HCT116 (cell line): ENCODE data around the gene TAF4. TPM values are rescaled to one million over a fixed set of nuclear protein-coding genes. Genes with fewer than 3 reads are reported as not detected.

Experiments used
- ATAC-seq: fragments of 200-7000 bp; cut with Tn5 transposase; 2 replicates; pipeline ENCODE4 v1.9.1; 2020; ENCODE audit warnings: mild to moderate bottlenecking, moderate library complexity
- BruUV-seq: library from RNA; stranded (reverse); fragments of 400-500 nt; replicated peaks from 2 replicates; lab custom pipeline; 2021; lab: Mats Ljungman, UMichigan
- CTCF ChIA-PET: fragments of 300-600 bp; sonication (Branson Sonifier 250); formaldehyde crosslinking; loops from one replicate; lab custom pipeline; 2021; ENCODE audit warnings: antibody characterized with exemption; lab: Charles Lee
- POLR2A ChIA-PET: fragments of 300-600, 350-600 bp; sonication (Branson Sonifier 250); formaldehyde crosslinking; loops from one replicate; lab custom pipeline; 2021; ENCODE audit warnings: antibody characterized with exemption; lab: Charles Lee
- RAD21 ChIA-PET, 2 experiments: fragments of 300-600 bp; sonication (Branson Sonifier 250); formaldehyde crosslinking; loops; one replicate each; lab custom pipeline; 2023; ENCODE audit warnings: low total read pairs in 2 of 2; ENCODE audit not compliant: uncharacterized antibody in 2 of 2, unreplicated experiment in 2 of 2, low non-redundant PET in 1 of 2; lab: Charles Lee
- DNase-seq: peaks from one replicate; pipeline ENCODE4 v3.0.0-alpha.2; 2010; ENCODE audit warnings: low read depth, low spot score
- H2AFZ ChIP-seq: fragments of 200-600 bp; shearing (Covaris generic), sonication (generic); 2 replicates; pipeline ENCODE4 v1.6.1; 2017; ENCODE audit warnings: low read depth, mixed run types, mixed read lengths, antibody characterized with exemption, low read length; ENCODE audit not compliant: poor library complexity, severe bottlenecking
- H3K27ac ChIP-seq: 2 replicates; pipeline ENCODE4 v1.5.1; 2012; ENCODE audit warnings: low read depth, low read length
- H3K27me3 ChIP-seq: fragments of 200-600 bp; sonication (generic); 2 replicates; pipeline ENCODE4 v1.6.1; 2016; ENCODE audit warnings: mixed run types, low read length, mixed read lengths; ENCODE audit not compliant: insufficient read depth
- H3K36me3 ChIP-seq, 2 experiments: fragments of 200-500 bp in 1 of 2; fragments of 200-600 bp in 1 of 2; sonication (Bioruptor generic) in 1 of 2; sonication (generic) in 1 of 2; 2 replicates each; pipeline versions ENCODE4 v1.5.1 to v1.6.1; 2014 to 2016; ENCODE audit warnings: low read length in 2 of 2, inconsistent platforms in 1 of 2, mixed read lengths in 1 of 2, mixed run types in 1 of 2; ENCODE audit not compliant: insufficient read depth in 2 of 2, control insufficient read depth in 1 of 2
- H3K4me1 ChIP-seq, 2 experiments: fragments of 200-600 bp in 1 of 2; sonication (generic) in 1 of 2; 2 replicates each; pipeline versions ENCODE4 v1.5.1 to v1.6.1; 2012 to 2017; ENCODE audit warnings: low read length in 2 of 2, inconsistent platforms in 1 of 2, mild to moderate bottlenecking in 1 of 2, mixed read lengths in 1 of 2, mixed run types in 1 of 2, moderate library complexity in 1 of 2; ENCODE audit not compliant: insufficient read depth in 2 of 2, control insufficient read depth in 1 of 2
- H3K4me2 ChIP-seq: fragments of 200-600 bp; sonication (generic); 2 replicates; pipeline ENCODE4 v1.6.1; 2017; ENCODE audit warnings: mixed run types, low read length, mixed read lengths
- H3K4me3 ChIP-seq, 2 experiments: fragments of 200-600 bp in 1 of 2; sonication (generic) in 1 of 2; replicated peaks in 1 of 2; 2 replicates each; pipeline ENCODE4 v1.5.1; 2011 to 2016; ENCODE audit warnings: low read length in 2 of 2, control low read depth in 1 of 2, low read depth in 1 of 2, mild to moderate bottlenecking in 1 of 2, mixed read lengths in 1 of 2, mixed run types in 1 of 2
- H3K79me2 ChIP-seq: fragments of 200-600 bp; sonication (generic); 2 replicates; pipeline ENCODE4 v1.6.1; 2017; ENCODE audit warnings: mild to moderate bottlenecking, mixed run types, low read length, moderate library complexity, mixed read lengths; ENCODE audit not compliant: insufficient read depth
- H3K9ac ChIP-seq: fragments of 200-600 bp; sonication (generic); 2 replicates; pipeline ENCODE4 v1.6.1; 2016; ENCODE audit warnings: low read length, mixed read lengths
- H3K9me2 ChIP-seq: fragments of 200-600 bp; sonication (generic), shearing (Covaris generic); 2 replicates; pipeline ENCODE4 v1.6.1; 2017; ENCODE audit warnings: mixed run types, mild to moderate bottlenecking, moderate library complexity; ENCODE audit not compliant: insufficient read depth
- H3K9me3 ChIP-seq, 2 experiments: fragments of 200-500 bp in 1 of 2; fragments of 200-600 bp in 1 of 2; sonication (Bioruptor generic) in 1 of 2; sonication (generic) in 1 of 2; 2 replicates each; pipeline ENCODE4 v1.6.1; 2014 to 2017; ENCODE audit warnings: low read length in 2 of 2, mixed read lengths in 2 of 2, inconsistent platforms in 1 of 2, low read depth in 1 of 2, mild to moderate bottlenecking in 1 of 2, mixed run types in 1 of 2, moderate library complexity in 1 of 2; ENCODE audit not compliant: control insufficient read depth in 1 of 2, insufficient read depth in 1 of 2
- H4K20me1 ChIP-seq: fragments of 200-600 bp; sonication (generic), shearing (Covaris generic); 2 replicates; pipeline ENCODE4 v1.6.1; 2017; ENCODE audit warnings: mixed run types, mild to moderate bottlenecking, moderate library complexity; ENCODE audit not compliant: insufficient read depth
- CEBPB ChIP-seq: IDR thresholded peaks from 2 replicates; pipeline ENCODE4 v1.6.1; 2012; ENCODE audit warnings: low read depth
- ELF1 ChIP-seq: IDR thresholded peaks from 2 replicates; pipeline ENCODE4 v1.6.1; 2012; ENCODE audit warnings: low read depth, borderline replicate concordance
- FOSL1 ChIP-seq: IDR thresholded peaks from 2 replicates; pipeline ENCODE4 v1.6.1; 2012; ENCODE audit warnings: low read depth
- POLR2AphosphoS5 ChIP-seq: IDR thresholded peaks from 2 replicates; pipeline ENCODE4 v1.6.1; 2011; ENCODE audit warnings: mild to moderate bottlenecking, low read depth, low read length, moderate library complexity
- SRF ChIP-seq: IDR thresholded peaks from 2 replicates; pipeline ENCODE4 v1.6.1; 2012; ENCODE audit warnings: low read depth
- TCF7L2 ChIP-seq: IDR thresholded peaks from 2 replicates; pipeline ENCODE4 v1.7.0; 2011; ENCODE audit warnings: borderline replicate concordance, inconsistent platforms; ENCODE audit not compliant: insufficient read depth, insufficient read length; ENCODE audit errors: extremely low read depth
- ZBTB33 ChIP-seq: IDR thresholded peaks from 2 replicates; pipeline ENCODE4 v1.6.1; 2011; ENCODE audit warnings: mild to moderate bottlenecking, low read length, moderate library complexity; ENCODE audit not compliant: insufficient replicate concordance; ENCODE audit errors: extremely low read depth
- ZFX ChIP-seq: fragments of 450-650 bp; IDR thresholded peaks from 2 replicates; pipeline ENCODE4 v1.6.1; 2017
- ZNF274 ChIP-seq: fragments of 200-500 bp; sonication (Bioruptor generic); IDR thresholded peaks from 2 replicates; pipeline ENCODE4 v1.6.1; 2014; ENCODE audit warnings: mild to moderate bottlenecking, low read depth, low read length, inconsistent platforms
- intact Hi-C: fragments of 100-400 bp; cut with micrococcal nuclease; formaldehyde crosslinking; loops from 2 replicates; pipeline ENCODE4 v1.10.0; 2022
- total RNA-seq: library from RNA; stranded (reverse); gene quantifications from one replicate; pipeline ENCODE4 v1.2.1, GENCODE V29; 2021; ENCODE audit not compliant: unreplicated experiment
- TF ChIP-seq, protein P1 (sequence below): IDR thresholded peaks from 2 replicates; pipeline ENCODE4 v1.6.1; 2012

The TAF4 gene
- total RNA-seq, 1 experiment from 2014 or later: 26.8 TPM

GRCh38 chr20:61990484-61990883 is 75.2 kb downstream of the TAF4 start:
- no peaks in the 10 kb centered on the region for H3K9me2 ChIP-seq
- no peak overlapping the region for H3K4me2 ChIP-seq
- ATAC-seq (no peak), DNase-seq (no peak)
- H3K9me3 ChIP-seq: peaks cover 0 to 9% of the 10 kb centered on the region in 2 experiments; a peak in 2 of 4 replicates
- 0 out of 2 replicates have a peak, but pooled peaks cover 5% of the 10 kb centered on the region for H3K79me2 ChIP-seq
- RAD21 ChIA-PET: no interaction called here
- H3K36me3 ChIP-seq: peaks cover 11 to 29% of the 10 kb centered on the region in 2 experiments; a peak in 3 of 4 replicates
- CTCF ChIA-PET: no interaction called here
- no peaks in the 10 kb centered on the region for H3K27me3 ChIP-seq
- no peak overlapping the region for H3K4me3 ChIP-seq
- TF ChIP-seq ZNF274 (no peak), SRF (no peak), CEBPB (no peak), POLR2AphosphoS5 (no peak), TCF7L2 (no peak), FOSL1 (no peak), ELF1 (no peak), ZFX (no peak), ZBTB33 (no peak)
- TF ChIP-seq, protein P1, sequence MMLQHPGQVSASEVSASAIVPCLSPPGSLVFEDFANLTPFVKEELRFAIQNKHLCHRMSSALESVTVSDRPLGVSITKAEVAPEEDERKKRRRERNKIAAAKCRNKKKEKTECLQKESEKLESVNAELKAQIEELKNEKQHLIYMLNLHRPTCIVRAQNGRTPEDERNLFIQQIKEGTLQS: no peak
- TF ChIP-seq, all 23 proteins: peak for 0
- POLR2A ChIA-PET: no interaction called here
- no peak overlapping the region for H2AFZ ChIP-seq
- no peaks in the 10 kb centered on the region for H4K20me1 ChIP-seq
- H3K9ac ChIP-seq: no peak overlapping the region
- no peak overlapping the region for H3K27ac ChIP-seq
- no TSS peak for BruUV-seq
- H3K4me1 ChIP-seq: no peaks in the 10 kb centered on the region
- intact Hi-C loops: no loop called here
